Body of pancreas (tissue), 4 donors: ENCODE data around the gene FUT7.

Source experiments
- POLR2A ChIP-seq, 3 donors: fragments of 450-650 bp; IDR thresholded peaks; one replicate each; pipeline ENCODE4 v1.6.1; 2016; ENCODE audit warnings: antibody characterized with exemption in 3 of 3, mild to moderate bottlenecking in 2 of 3
- TF ChIP-seq, protein P1 (sequence below), 7 experiments: fragments of 450-650 bp in 4 of 7; fragments of 200-600 bp in 3 of 7; sonication (generic) in 3 of 7; IDR thresholded peaks; one replicate each; pipeline ENCODE4 v1.5.1; 2016 to 2019; ENCODE audit warnings: antibody characterized with exemption in 7 of 7

- TF ChIP-seq, protein P1, sequence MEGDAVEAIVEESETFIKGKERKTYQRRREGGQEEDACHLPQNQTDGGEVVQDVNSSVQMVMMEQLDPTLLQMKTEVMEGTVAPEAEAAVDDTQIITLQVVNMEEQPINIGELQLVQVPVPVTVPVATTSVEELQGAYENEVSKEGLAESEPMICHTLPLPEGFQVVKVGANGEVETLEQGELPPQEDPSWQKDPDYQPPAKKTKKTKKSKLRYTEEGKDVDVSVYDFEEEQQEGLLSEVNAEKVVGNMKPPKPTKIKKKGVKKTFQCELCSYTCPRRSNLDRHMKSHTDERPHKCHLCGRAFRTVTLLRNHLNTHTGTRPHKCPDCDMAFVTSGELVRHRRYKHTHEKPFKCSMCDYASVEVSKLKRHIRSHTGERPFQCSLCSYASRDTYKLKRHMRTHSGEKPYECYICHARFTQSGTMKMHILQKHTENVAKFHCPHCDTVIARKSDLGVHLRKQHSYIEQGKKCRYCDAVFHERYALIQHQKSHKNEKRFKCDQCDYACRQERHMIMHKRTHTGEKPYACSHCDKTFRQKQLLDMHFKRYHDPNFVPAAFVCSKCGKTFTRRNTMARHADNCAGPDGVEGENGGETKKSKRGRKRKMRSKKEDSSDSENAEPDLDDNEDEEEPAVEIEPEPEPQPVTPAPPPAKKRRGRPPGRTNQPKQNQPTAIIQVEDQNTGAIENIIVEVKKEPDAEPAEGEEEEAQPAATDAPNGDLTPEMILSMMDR (IDR thresholded peaks at IDR 0.05): no peak
- no peak for TF ChIP-seq POLR2A (IDR thresholded peaks at IDR 0.05)
Measured at GRCh38 chr9:137075275-137075775, 43.4 kb upstream of the FUT7 start.
